Memory B cell (primary cell): ENCODE results near the gene SYTL5.

Experiments
- ATAC-seq: fragments of 150-1000 bp; cut with Tn5 transposase; 2 replicates; pipeline ENCODE4 v1.10.0; 2021; ENCODE audit warnings: low read depth, mild to moderate bottlenecking, moderate library complexity
- DNase-seq, 2 donors: peaks; one replicate each; pipeline ENCODE4 v3.0.0; 2022; ENCODE audit warnings: low spot score in 2 of 2
- H3K27ac Mint-ChIP-seq: one replicate; pipeline ENCODE4 v1.8.0; 2022; ENCODE audit warnings: mild to moderate bottlenecking, moderate library complexity, mixed read lengths
- H3K27me3 Mint-ChIP-seq: one replicate; pipeline ENCODE4 v1.8.0; 2022; ENCODE audit warnings: mixed read lengths
- H3K36me3 Mint-ChIP-seq: one replicate; pipeline ENCODE4 v1.8.0; 2022; ENCODE audit warnings: mild to moderate bottlenecking, mixed read lengths
- H3K4me1 Mint-ChIP-seq: one replicate; pipeline ENCODE4 v1.8.0; 2022; ENCODE audit warnings: mixed read lengths
- H3K4me3 Mint-ChIP-seq: one replicate; pipeline ENCODE4 v1.8.0; 2022; ENCODE audit warnings: mild to moderate bottlenecking, moderate library complexity, mixed read lengths
- H3K9me3 Mint-ChIP-seq: one replicate; pipeline ENCODE4 v1.8.0; 2022; ENCODE audit warnings: mixed read lengths

The SYTL5 gene

GRCh38 chrX:37997096-37997495 is 9.3 kb upstream of the SYTL5 start:
- Mint-ChIP-seq H3K27me3 (peaks cover 6% of the 10 kb centered on the region), H3K36me3 (no peaks in the 10 kb centered on the region), H3K4me3 (no peak overlapping the region), H3K4me1 (no peaks in the 10 kb centered on the region), H3K9me3 (peaks cover 2% of the 10 kb centered on the region), H3K27ac (no peak overlapping the region)
- ATAC-seq (no peak), DNase-seq (no peak)

DNA sequence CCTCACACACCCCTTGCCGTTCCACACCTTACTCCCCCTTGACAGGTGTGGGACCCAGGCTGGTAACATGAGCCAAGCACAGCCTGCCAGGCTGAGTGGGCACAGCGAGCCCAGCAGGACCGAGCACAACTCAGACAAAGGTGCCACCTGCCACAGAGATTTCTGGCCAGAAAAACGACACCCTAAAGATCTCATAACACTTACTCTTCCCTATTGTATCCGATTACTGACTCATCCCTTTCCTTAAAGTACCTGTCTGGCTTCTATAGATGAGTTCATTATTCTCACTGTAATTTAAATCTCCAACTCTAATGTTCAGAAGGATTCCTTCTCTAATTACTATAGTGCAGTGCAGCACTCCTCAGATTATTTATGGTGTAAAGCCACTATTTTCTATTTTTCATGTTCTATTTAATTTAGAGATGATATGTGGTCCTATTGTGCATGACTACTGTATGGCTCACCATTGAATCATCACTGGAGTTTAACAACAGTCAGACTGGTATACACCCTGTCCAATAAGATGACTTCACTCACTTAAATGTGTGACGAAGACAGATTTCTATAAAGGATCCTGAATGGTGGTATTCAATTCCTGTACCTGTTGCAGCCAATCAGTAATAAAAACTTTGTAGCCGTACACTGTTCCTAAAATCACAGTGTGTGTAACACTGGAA is 7.6 kb upstream of the SYTL5 start:
- H3K4me1 Mint-ChIP-seq: no peaks in the 10 kb centered on the region
- DNase-seq: no peak
- no peak overlapping the region for H3K4me3 Mint-ChIP-seq
- H3K36me3 Mint-ChIP-seq: no peaks in the 10 kb centered on the region
- no peak overlapping the region for H3K27ac Mint-ChIP-seq
- H3K27me3 Mint-ChIP-seq: peaks cover 8% of the 10 kb centered on the region
- H3K9me3 Mint-ChIP-seq: peaks cover 2% of the 10 kb centered on the region
- no peak for ATAC-seq

DNA sequence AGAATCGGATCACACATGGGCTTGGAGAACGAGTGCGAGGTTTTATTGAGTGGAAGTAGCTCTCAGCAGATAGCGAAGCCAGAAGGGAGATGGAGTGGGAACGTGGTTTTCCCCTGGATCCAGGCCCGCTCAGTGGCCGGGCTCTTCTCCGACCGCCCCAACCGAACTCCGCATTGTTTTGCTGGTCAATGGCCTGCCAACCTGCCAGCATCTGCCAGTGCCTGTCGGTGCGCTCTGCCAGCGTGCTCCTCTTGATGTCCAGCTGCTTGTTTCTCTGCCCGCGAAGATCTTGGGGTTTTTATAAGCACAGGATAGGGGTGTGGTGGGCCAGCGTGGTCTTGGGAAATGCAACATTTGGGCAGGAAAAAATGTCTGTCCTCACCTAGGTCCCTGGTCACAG is 5.6 kb upstream of the SYTL5 start:
- no peak overlapping the region for H3K27ac Mint-ChIP-seq
- no peak for ATAC-seq
- H3K36me3 Mint-ChIP-seq: no peaks in the 10 kb centered on the region
- DNase-seq: no peak
- peaks cover 2% of the 10 kb centered on the region for H3K9me3 Mint-ChIP-seq
- no peaks in the 10 kb centered on the region for H3K4me1 Mint-ChIP-seq
- no peak overlapping the region for H3K4me3 Mint-ChIP-seq
- peaks cover 8% of the 10 kb centered on the region for H3K27me3 Mint-ChIP-seq

DNA sequence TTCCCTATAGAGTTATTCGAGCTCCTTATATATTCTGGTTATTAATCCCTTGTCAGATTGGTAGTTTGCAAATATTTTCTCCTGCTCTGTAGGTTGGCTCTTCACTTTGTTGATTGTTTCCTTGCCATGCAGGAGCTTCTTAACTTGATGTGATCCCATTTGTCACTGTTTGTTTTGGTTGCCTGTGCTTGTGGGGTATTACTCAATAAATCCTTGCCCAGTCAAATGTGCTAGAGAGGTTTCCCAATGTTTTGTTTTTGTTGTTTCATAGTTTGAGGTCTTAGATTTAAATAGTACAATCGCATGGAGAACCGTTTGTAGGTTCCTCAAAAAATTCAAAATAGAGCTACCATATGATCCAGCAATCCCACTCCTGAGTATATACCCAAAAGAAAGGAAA is 2.3 kb upstream of the SYTL5 start:
- Mint-ChIP-seq H3K9me3 (peaks cover 2% of the 10 kb centered on the region), H3K27me3 (peaks cover 4% of the 10 kb centered on the region), H3K4me1 (no peaks in the 10 kb centered on the region), H3K4me3 (no peak overlapping the region), H3K36me3 (no peaks in the 10 kb centered on the region), H3K27ac (no peak overlapping the region)
- no peak for DNase-seq
- no peak for ATAC-seq

DNA sequence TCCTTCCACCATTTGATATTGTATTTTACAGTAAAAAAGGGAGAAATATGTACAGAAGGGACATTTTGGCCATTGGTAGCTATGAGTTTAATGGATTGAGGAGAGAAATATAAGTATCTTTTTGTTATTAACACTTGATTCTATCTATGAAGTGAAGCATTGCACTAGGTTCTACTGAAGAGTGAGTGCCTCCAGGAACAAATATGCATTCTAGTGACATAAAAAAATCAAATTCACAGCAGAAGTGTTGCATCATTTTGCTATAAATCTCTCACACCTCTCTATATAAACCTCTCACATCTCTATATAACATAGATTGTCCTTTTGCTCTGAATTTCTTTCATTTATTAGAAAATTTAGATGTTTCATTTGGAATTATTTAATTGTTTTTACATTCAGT is 425 bp downstream of the SYTL5 start:
- no peaks in the 10 kb centered on the region for H3K36me3 Mint-ChIP-seq
- no peak for ATAC-seq
- DNase-seq: no peak

GRCh38 chrX:38008658-38009057 is 2.3 kb downstream of the SYTL5 start:
- H3K9me3 Mint-ChIP-seq: no peaks in the 10 kb centered on the region
- no peak for ATAC-seq
- H3K4me3 Mint-ChIP-seq: no peak overlapping the region
- H3K27ac Mint-ChIP-seq: no peak overlapping the region
- no peaks in the 10 kb centered on the region for H3K27me3 Mint-ChIP-seq
- no peak for DNase-seq
- H3K36me3 Mint-ChIP-seq: no peaks in the 10 kb centered on the region
- H3K4me1 Mint-ChIP-seq: peaks cover 2% of the 10 kb centered on the region

More for the DNA sequence above, 425 bp downstream of the SYTL5 start:
- H3K9me3 Mint-ChIP-seq: no peaks in the 10 kb centered on the region
- no peak overlapping the region for H3K27ac Mint-ChIP-seq
- peaks cover 2% of the 10 kb centered on the region for H3K4me1 Mint-ChIP-seq
- no peak overlapping the region for H3K4me3 Mint-ChIP-seq
- H3K27me3 Mint-ChIP-seq: peaks cover 2% of the 10 kb centered on the region

DNA sequence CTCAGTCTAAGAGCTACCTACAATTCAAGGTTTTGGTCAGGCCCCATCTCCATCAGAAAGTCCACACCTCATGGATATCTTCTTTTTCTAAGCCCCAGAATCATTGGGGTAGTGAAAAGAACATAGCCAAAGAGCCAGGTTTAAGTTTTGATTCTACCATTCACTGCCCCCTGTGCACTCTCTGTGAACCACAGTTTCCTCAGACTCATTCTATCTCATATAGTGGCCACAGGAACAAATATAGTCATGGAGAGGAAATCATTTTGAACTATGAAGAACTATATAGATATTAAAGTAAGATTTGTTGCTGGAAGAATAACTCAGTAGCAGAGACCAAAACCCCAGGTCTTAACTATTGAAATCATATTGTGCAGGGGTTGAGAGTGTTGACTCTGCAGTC is 3.3 kb downstream of the SYTL5 start:
- H3K9me3 Mint-ChIP-seq: no peaks in the 10 kb centered on the region

DNA sequence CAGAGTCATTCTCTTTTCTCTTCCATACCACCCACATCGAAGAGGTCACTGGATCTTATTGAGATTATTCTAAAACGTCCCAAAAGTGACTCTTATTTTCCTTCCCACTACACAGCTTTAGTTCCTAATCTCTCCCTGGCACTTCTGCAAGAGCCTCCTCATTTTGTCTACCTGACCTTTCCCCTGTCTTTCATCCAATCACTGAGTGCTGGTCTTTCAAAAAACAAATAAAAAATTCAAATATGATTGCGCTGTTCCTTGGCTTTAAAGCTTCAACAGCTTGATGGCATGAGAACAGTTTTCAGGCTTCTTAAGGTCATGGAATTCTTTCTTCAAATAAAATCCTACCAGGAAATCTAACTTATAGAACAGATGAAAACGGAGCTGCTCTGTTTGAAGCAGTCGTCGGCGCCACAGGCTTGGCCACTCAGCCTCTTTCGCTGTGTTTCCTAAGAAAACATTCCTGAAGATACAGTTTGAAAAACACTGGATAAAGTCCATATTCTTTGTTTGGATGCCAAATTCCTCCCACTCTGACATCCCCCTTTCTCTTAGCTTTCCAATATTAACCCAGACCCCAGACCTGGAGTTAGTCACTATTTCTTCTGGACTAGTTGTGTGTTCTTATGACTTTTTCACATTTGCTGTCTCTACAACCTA is 12.5 kb downstream of the SYTL5 start:
- H3K27ac Mint-ChIP-seq: no peak overlapping the region
- no peaks in the 10 kb centered on the region for H3K36me3 Mint-ChIP-seq
- ATAC-seq: no peak
- H3K4me1 Mint-ChIP-seq: no peaks in the 10 kb centered on the region
- H3K4me3 Mint-ChIP-seq: no peak overlapping the region
- no peaks in the 10 kb centered on the region for H3K9me3 Mint-ChIP-seq
- DNase-seq: no peak
- H3K27me3 Mint-ChIP-seq: peaks cover 3% of the 10 kb centered on the region

More for the DNA sequence above, 3.3 kb downstream of the SYTL5 start:
- ATAC-seq: no peak
- H3K27ac Mint-ChIP-seq: no peak overlapping the region
- no peak for DNase-seq
- peaks cover 2% of the 10 kb centered on the region for H3K4me1 Mint-ChIP-seq
- peaks cover 2% of the 10 kb centered on the region for H3K27me3 Mint-ChIP-seq
- H3K4me3 Mint-ChIP-seq: no peak overlapping the region
- H3K36me3 Mint-ChIP-seq: no peaks in the 10 kb centered on the region

- Mint-ChIP-seq H3K9me3 (peaks cover 3% of the 10 kb centered on the region), H3K4me1 (no peaks in the 10 kb centered on the region), H3K4me3 (no peak overlapping the region), H3K27me3 (peaks cover 3% of the 10 kb centered on the region), H3K36me3 (no peaks in the 10 kb centered on the region), H3K27ac (no peak overlapping the region)
- ATAC-seq (no peak), DNase-seq (no peak)
Measured at GRCh38 chrX:38028300-38028699, 21.9 kb downstream of the SYTL5 start.

DNA sequence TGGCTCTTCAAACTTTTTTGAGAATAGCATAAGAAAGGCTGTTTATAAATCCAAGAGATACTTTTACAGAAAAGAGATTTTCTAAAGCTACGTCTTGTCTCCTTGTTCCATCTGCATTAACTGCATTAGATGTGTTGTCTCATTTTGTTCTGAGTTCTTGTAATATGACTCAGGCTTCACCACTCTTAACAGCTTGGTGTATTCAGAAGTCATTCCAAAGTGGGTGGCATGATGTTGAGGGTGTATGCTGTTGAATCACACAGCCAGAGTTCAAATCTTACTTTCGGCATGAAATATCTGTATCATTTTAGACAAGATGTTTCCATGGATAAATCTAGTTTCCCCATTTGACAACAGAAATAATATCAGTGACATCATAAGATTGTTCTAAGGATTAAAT is 30.1 kb downstream of the SYTL5 start:
- DNase-seq: no peak
- H3K27me3 Mint-ChIP-seq: peaks cover 1% of the 10 kb centered on the region
- no peaks in the 10 kb centered on the region for H3K36me3 Mint-ChIP-seq
- H3K9me3 Mint-ChIP-seq: no peaks in the 10 kb centered on the region
- no peaks in the 10 kb centered on the region for H3K4me1 Mint-ChIP-seq
- ATAC-seq: no peak
- no peak overlapping the region for H3K4me3 Mint-ChIP-seq
- no peak overlapping the region for H3K27ac Mint-ChIP-seq

GRCh38 chrX:38038501-38038900 is 32.1 kb downstream of the SYTL5 start:
- ATAC-seq: no peak
- no peaks in the 10 kb centered on the region for H3K4me1 Mint-ChIP-seq
- no peak overlapping the region for H3K4me3 Mint-ChIP-seq
- no peak for DNase-seq
- H3K27me3 Mint-ChIP-seq: no peaks in the 10 kb centered on the region
- H3K9me3 Mint-ChIP-seq: no peaks in the 10 kb centered on the region
- no peaks in the 10 kb centered on the region for H3K36me3 Mint-ChIP-seq
- H3K27ac Mint-ChIP-seq: no peak overlapping the region

- no peaks in the 10 kb centered on the region for H3K9me3 Mint-ChIP-seq
- H3K4me3 Mint-ChIP-seq: no peak overlapping the region
- no peak for ATAC-seq
- no peaks in the 10 kb centered on the region for H3K36me3 Mint-ChIP-seq
- H3K27me3 Mint-ChIP-seq: peaks cover 2% of the 10 kb centered on the region
- H3K27ac Mint-ChIP-seq: no peak overlapping the region
- DNase-seq: no peak
- H3K4me1 Mint-ChIP-seq: no peaks in the 10 kb centered on the region
Measured at GRCh38 chrX:38041237-38041636, 34.9 kb downstream of the SYTL5 start.

DNA sequence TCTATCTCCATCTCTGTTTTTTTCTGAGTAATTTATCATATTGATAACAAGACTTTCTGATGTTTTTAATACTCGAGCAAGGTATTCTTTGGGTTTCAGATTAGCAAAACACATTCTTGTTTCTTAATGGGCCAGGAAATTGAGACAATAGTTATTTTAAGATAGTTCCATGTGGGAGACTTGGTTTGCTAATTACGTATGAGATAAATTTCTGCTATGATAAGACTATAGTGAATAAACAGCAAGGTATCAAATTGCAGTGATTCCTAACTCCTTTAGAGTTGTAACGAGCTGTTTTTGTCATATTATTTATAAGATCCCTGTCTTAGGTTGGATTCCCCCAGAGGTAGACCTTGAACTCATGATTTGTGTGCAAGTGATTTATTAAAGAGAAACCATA is 38.3 kb downstream of the SYTL5 start:
- H3K27ac Mint-ChIP-seq: no peak overlapping the region
- H3K36me3 Mint-ChIP-seq: no peaks in the 10 kb centered on the region
- DNase-seq (no peak), ATAC-seq (no peak)
- no peaks in the 10 kb centered on the region for H3K9me3 Mint-ChIP-seq
- H3K4me1 Mint-ChIP-seq: no peaks in the 10 kb centered on the region
- peaks cover 2% of the 10 kb centered on the region for H3K27me3 Mint-ChIP-seq
- no peak overlapping the region for H3K4me3 Mint-ChIP-seq

GRCh38 chrX:38045538-38046096 is 39.3 kb downstream of the SYTL5 start:
- DNase-seq (no peak), ATAC-seq (no peak)
- Mint-ChIP-seq H3K27me3 (peaks cover 2% of the 10 kb centered on the region), H3K4me1 (no peaks in the 10 kb centered on the region), H3K27ac (no peak overlapping the region), H3K4me3 (no peak overlapping the region), H3K9me3 (no peaks in the 10 kb centered on the region), H3K36me3 (no peaks in the 10 kb centered on the region)

DNA sequence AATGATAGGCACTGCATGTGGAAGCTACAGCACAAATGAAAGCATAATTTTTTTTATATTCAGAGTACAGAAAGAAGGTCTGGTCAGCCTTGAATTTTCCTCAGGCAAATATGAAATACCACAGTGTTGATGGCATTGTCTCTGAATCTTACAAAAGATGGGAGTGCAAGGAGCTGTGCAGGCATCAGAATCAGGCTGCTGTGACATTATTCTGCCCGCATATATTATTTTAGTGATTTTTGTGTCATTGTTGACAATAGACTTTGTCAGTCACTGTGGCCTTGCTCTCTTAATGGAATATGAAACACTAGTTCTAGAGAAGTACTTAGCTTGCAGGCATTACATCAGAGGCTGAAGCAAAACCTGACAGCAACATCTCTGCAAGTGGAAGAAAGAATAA is 42.5 kb downstream of the SYTL5 start:
- Mint-ChIP-seq H3K27me3 (peaks cover 2% of the 10 kb centered on the region), H3K36me3 (no peaks in the 10 kb centered on the region), H3K4me3 (no peak overlapping the region), H3K4me1 (no peaks in the 10 kb centered on the region), H3K27ac (no peak overlapping the region), H3K9me3 (no peaks in the 10 kb centered on the region)
- ATAC-seq: no peak
- no peak for DNase-seq
